ENCODE measurements around the gene ECSCR.

Gene ECSCR

GRCh38 chr5:139473565-139473964, 11.0 kb upstream of the ECSCR start:
- DNase-seq, result no peak

DNA sequence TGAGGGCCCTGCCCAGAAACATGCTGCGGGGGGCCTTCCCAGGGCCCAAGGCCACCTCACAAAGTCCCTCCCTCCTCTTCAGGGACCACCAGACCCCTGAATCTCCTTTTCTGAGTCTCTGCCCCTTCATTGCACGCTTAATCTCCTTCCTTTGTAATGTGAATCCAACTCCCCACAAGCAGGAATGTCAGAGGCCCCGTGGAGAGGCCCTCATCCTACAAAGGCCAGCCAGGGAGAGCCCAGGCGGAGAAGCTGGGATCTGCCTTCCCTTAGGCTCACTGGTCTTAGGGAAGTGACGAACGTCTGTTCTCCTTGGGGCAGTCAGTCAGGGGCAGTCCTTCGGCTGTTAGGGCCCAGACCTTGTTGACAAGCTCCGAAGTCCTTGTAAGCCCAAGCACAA, 10.6 kb upstream of the ECSCR start:
- no peak for DNase-seq

DNA sequence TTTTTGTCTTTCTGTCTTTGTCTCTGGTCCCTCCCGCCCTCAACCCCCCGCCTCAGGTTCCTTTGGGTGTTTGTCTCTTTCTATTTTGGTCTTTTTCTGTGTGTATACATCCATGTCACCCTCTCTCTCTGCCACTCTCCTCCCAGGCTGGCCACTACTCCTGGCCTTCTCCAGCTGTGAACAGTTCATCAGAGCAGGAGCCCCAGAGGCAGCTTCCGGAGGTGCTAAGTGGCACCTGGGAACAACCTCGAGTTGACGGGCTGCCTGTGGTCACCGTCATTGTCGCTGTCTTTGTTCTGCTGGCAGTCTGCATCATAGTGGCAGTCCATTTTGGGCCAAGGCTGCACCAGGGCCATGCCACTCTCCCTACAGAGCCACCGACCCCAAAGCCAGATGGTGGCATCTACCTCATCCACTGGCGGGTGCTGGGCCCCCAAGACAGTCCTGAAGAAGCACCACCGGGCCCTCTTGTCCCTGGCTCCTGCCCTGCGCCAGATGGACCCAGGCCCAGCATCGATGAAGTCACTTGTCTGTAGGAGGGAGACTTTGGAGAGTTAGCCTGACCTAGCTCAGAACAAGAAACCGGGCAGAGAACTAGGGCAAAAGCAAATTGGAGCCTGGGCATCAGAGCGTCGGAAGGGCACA, 10.0 kb upstream of the ECSCR start:
- no peak for DNase-seq

GRCh38 chr5:139470821-139471300, 8.3 kb upstream of the ECSCR start, which contains the start of gene SMIM33:
SMIM33 (plus strand) TSS chr5:139471004; CDS start chr5:139471122, 118 bp downstream.
- no peak for DNase-seq

- no peak for DNase-seq
Measured at GRCh38 chr5:139468421-139468931, 5.9 kb upstream of the ECSCR start.

- DNase-seq, result no peak
Measured at GRCh38 chr5:139461698-139462097, 845 bp downstream of the ECSCR start.

GRCh38 chr5:139461176-139461575, 1.4 kb downstream of the ECSCR start:
- no peak for DNase-seq

- DNase-seq, result no peak
Measured at GRCh38 chr5:139460455-139460854, 2.1 kb downstream of the ECSCR start.

- no peak for DNase-seq
Measured at GRCh38 chr5:139459451-139459934, 3.0 kb downstream of the ECSCR start.

DNA sequence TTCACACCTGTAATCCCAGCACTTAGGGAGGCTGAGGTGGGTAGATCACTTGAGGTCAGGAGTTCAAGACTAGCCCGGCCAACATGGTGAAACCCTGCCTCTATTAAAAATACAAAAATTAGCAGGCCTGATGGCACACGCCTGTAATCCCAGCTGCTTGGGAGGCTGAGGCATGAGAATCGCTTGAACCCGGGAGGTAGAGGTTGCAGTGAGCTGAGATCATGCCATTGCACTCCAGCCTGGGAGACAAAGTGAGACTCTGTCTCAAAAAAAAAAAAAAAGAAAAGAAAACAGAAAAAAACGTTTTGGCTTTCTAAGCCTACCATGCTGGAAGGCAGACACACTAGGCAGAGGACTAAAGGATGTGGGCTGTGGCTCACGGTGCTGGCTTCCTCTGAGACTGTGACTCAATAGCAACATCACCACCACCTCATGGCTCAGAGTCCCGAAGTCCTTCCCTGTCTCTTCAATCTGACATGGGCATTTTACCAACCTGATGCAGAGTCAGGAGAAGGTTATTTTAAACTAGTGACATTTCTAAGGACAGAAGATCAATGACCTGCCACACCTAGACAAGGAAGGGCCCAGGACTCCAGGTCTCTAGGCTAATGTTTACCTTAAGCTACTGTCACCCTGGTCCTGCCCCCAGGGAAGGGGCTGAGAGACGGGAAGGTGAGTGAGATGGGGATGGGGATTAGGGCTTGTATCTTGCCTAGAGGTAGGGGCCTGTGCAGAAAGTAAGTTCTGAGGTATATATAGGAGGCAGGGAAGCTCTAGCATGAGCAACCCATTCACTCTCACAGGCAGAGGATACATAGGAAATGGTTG, 3.7 kb downstream of the ECSCR start:
- no peak for DNase-seq

DNA sequence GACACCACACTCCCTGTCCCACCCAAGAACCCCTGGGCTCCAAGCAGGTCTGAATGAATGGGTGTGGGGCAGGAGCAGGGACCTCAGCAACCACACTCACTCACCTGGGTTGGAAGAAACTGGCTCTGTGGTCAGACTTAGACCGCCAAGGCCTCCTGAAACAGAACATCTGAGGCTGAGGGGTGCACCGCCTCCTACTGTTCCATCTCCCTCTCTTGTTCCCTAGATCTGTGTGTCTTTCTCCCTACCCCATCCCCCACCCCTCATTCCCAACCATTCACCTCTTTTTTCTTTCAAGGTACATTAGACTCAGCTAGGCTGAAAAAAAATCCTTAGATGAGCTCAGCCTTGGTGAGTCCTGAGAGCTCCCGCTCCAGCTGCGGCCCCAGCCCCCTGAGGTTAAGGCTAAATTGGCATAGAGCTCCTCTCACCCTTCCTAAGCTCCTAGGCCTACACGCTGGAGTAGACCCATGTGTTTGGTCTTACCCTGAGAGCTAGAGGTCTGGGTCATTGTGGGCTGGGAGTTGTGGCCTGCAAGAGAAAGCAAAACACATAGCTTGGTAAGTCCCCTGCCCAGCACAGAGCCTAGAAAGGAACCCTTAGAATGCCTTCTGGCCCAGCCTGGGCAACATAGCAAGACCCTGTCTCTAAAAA, 4.8 kb downstream of the ECSCR start:
- no peak for DNase-seq

DNA sequence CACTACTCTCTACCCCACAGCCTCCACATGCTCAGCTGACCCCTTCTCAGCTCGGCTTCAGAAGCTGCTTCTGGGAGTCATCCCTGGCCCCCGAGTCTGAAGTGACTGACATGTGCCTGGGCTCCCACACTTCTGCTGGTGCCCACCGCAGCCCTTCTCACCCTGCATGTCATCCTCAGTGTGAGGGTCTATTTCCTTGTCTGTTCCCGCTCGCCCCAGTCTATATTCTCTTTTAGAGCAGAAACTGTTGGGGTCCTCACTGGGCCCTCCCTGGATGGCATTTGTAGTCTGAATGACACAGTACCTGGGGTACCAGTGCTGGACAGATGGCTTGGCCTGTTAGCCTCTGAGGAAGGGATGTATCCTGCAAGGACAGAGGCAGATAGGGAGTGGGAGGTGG, 5.3 kb downstream of the ECSCR start:
- no peak for DNase-seq

- no peak for DNase-seq
Measured at GRCh38 chr5:139456776-139457175, 5.8 kb downstream of the ECSCR start.

DNA sequence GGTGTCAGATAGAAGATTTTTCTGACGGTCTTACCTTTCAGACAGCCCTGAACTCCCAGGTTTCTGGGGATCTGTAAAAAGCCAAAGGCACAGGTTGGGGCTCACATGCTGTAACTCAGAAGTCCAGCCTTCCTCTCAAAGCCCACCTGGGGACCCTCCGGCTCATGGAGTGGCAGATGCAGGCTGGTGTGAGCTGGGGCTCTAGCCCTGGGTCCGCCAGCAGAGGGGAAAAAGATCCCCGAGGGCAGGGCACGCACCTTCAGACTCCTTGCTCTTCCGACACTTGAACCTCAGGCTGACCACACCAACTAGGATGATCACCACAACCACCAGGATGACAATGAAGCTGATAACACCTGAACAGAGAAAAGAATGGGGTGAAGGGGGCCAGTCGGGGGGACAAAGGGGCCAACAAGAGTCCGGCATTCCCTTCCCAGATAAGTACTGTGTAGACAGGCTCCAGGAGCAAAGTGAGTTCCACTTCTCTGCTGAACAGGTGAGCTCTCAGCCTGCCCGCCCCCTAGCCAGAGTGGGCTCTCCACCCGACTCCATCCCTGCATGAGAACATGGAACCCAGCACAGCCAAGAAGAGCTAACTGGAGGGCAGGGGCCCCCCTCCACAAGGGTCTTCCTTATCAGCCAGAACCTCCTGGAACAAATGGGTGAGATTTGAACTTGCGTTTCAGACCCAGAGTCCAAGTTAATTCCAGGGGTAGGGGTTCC, 7.8 kb downstream of the ECSCR start:
- DNase-seq, result no peak

DNA sequence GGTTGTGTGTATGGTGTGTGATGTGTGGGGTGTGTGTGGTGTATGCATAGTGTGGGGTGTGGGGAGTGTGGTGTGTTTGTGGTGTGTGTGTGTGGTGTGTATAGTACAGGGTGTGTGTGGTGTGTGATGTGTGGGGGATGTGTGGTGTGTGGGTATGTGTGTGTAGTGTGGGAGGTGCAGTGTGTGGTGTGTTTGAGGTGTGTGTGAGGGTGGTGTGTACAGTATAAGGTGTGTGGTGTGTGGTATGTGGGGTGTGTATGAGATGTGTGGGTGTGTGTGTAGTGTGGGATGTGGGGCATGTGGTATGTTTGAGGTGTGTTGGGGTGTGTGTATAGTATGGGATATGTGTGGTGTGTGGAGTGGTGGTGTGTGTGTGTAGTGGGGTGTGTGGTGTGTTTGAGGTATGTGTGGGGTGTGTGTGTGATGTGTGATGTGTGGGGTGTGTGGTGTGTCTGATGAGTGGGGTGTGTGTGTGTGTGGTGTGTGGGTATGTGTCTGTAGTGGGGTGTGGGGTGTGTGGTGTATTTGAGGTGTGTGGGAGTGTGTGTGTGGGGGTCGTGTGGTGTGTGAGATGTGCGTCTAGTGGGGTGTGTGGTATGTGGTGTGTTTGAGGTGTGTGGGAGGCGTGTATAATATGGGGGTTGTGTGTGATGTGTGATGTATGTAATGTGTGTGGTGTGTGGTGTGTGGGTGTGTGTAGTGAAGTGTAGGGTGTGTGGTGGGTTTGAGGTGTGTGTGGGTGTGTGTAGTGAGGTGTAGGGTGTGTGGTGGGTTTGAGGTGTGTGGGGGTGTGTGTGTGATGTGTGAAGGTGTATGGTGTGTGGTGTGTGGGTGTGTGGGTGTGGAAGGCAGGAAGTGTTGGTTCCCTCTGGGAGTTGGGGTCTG, 8.6 kb downstream of the ECSCR start:
- DNase-seq, result no peak

DNA sequence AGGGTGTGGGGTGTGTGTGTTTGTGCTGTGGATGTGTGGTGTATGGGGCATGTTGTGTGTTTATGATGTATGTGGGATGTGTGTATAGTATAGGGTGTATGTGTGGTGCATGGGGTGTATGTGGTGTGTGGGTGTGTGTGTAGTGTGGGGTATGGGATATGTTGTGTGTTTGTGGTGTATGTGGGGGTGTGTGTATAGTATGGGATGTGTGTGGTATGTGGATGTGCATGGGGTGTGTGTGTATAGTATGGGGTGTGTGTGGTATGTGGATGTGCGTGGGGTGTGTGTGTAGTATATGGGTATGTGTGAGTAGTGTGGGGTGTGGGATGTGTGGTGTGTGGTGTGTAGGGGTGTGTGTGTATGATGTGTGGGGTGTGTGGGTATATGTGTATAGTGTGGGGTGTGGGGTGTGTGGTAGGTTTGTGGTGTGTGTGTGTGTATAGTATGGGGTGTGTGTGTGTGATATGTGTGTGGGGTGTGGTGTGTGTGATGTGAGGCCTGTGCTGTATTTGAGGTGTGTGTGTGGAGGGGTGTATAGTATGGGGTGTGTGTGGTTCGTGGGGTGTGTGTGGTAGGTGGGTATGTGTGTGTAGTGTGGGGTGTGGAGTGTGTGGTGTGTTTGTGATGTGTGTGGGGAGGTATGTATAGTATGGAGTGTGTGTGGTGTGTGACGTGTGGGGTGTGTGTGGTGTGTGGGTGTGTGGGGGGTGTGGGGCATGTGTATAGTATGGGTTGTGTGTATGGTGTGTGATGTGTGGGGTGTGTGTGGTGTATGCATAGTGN, 10.5 kb downstream of the ECSCR start:
- DNase-seq, result no peak

GRCh38 chr5:139451176-139451575, 11.4 kb downstream of the ECSCR start:
- no peak for DNase-seq

GRCh38 chr5:139446956-139447779, 15.4 kb downstream of the ECSCR start:
- no peak for DNase-seq

- no peak for DNase-seq
Measured at GRCh38 chr5:139445325-139446170, 17.0 kb downstream of the ECSCR start.
